Measurements from ENCODE around the gene BARD1.

Gene BARD1

GRCh38 chr2:214843823-214844222, 34.3 kb upstream of the BARD1 start:
- Histone ChIP-seq H3K9me3 (ENCODE audit: insufficient read depth, low read depth, low read length) (no peaks in the 10 kb centered on the region), H3K4me2 (ENCODE audit: low read depth, low read length, poor library complexity, severe bottlenecking) (no peak overlapping the region), H3K9me2 (replicated peaks; ENCODE audit: low read depth, low read length) (no peaks in the 10 kb centered on the region), H3K27me3 (ENCODE audit: insufficient read depth, low read length, poor library complexity, severe bottlenecking) (no peaks in the 10 kb centered on the region), H2AFZ (ENCODE audit: low read length) (no peak overlapping the region), H3K4me1 (ENCODE audit: insufficient read depth, low read length, poor library complexity, severe bottlenecking) (no peaks in the 10 kb centered on the region), H3K79me2 (ENCODE audit: insufficient read depth, low read length) (no peaks in the 10 kb centered on the region), H4K20me1 (ENCODE audit: insufficient read depth, low read length, poor library complexity, severe bottlenecking) (no peaks in the 10 kb centered on the region), H3K9ac (ENCODE audit: low read depth, low read length, poor library complexity, severe bottlenecking) (no peak overlapping the region), H3K4me3 (ENCODE audit: low read length, poor library complexity, severe bottlenecking) (no peak overlapping the region), H3K36me3 (ENCODE audit: insufficient read depth, low read length) (no peaks in the 10 kb centered on the region), H3F3A (ENCODE audit: low read depth) (no peaks in the 10 kb centered on the region)
- no peak for TF ChIP-seq EZH2phosphoT487 (IDR thresholded peaks at IDR 0.05; ENCODE audit: borderline replicate concordance)
- no peak for TF ChIP-seq CTCF (conservative IDR thresholded peaks at IDR 0.05; ENCODE audit: low read length)

- no peak overlapping the region for H3K4me3 ChIP-seq (ENCODE audit: low read length, poor library complexity, severe bottlenecking)
- TF ChIP-seq EZH2phosphoT487 (IDR thresholded peaks at IDR 0.05; ENCODE audit: borderline replicate concordance) = no peak
- TF ChIP-seq CTCF (conservative IDR thresholded peaks at IDR 0.05; ENCODE audit: low read length) = no peak
- no peaks in the 10 kb centered on the region for H3F3A ChIP-seq (ENCODE audit: low read depth)
- no peaks in the 10 kb centered on the region for H4K20me1 ChIP-seq (ENCODE audit: insufficient read depth, low read length, poor library complexity, severe bottlenecking)
- no peaks in the 10 kb centered on the region for H3K36me3 ChIP-seq (ENCODE audit: insufficient read depth, low read length)
- no peaks in the 10 kb centered on the region for H3K27me3 ChIP-seq (ENCODE audit: insufficient read depth, low read length, poor library complexity, severe bottlenecking)
- no peaks in the 10 kb centered on the region for H3K9me2 ChIP-seq (replicated peaks; ENCODE audit: low read depth, low read length)
- no peak overlapping the region for H3K9ac ChIP-seq (ENCODE audit: low read depth, low read length, poor library complexity, severe bottlenecking)
- H3K4me2 ChIP-seq (ENCODE audit: low read depth, low read length, poor library complexity, severe bottlenecking) = no peak overlapping the region
- no peaks in the 10 kb centered on the region for H3K9me3 ChIP-seq (ENCODE audit: insufficient read depth, low read depth, low read length)
- no peak overlapping the region for H2AFZ ChIP-seq (ENCODE audit: low read length)
- H3K4me1 ChIP-seq (ENCODE audit: insufficient read depth, low read length, poor library complexity, severe bottlenecking) = no peaks in the 10 kb centered on the region
- H3K79me2 ChIP-seq (ENCODE audit: insufficient read depth, low read length) = no peaks in the 10 kb centered on the region
These were observed 30.0 kb upstream of the BARD1 start for GRCh38 chr2:214839464-214839863.

GRCh38 chr2:214837466-214837865, 28.0 kb upstream of the BARD1 start:
- H3K4me2 ChIP-seq (ENCODE audit: low read depth, low read length, poor library complexity, severe bottlenecking) = no peak overlapping the region
- no peak overlapping the region for H2AFZ ChIP-seq (ENCODE audit: low read length)
- no peaks in the 10 kb centered on the region for H3K9me3 ChIP-seq (ENCODE audit: insufficient read depth, low read depth, low read length)
- no peaks in the 10 kb centered on the region for H3K27me3 ChIP-seq (ENCODE audit: insufficient read depth, low read length, poor library complexity, severe bottlenecking)
- H3K9ac ChIP-seq (ENCODE audit: low read depth, low read length, poor library complexity, severe bottlenecking) = no peak overlapping the region
- no peaks in the 10 kb centered on the region for H4K20me1 ChIP-seq (ENCODE audit: insufficient read depth, low read length, poor library complexity, severe bottlenecking)
- no peak overlapping the region for H3K4me3 ChIP-seq (ENCODE audit: low read length, poor library complexity, severe bottlenecking)
- H3K4me1 ChIP-seq (ENCODE audit: insufficient read depth, low read length, poor library complexity, severe bottlenecking) = no peaks in the 10 kb centered on the region
- H3K36me3 ChIP-seq (ENCODE audit: insufficient read depth, low read length) = no peaks in the 10 kb centered on the region
- no peaks in the 10 kb centered on the region for H3F3A ChIP-seq (ENCODE audit: low read depth)
- no peaks in the 10 kb centered on the region for H3K9me2 ChIP-seq (replicated peaks; ENCODE audit: low read depth, low read length)
- TF ChIP-seq CTCF (conservative IDR thresholded peaks at IDR 0.05; ENCODE audit: low read length) (no peak), EZH2phosphoT487 (IDR thresholded peaks at IDR 0.05; ENCODE audit: borderline replicate concordance) (no peak)
- no peaks in the 10 kb centered on the region for H3K79me2 ChIP-seq (ENCODE audit: insufficient read depth, low read length)

Data from Loucy (cell line).